Measurements from ENCODE around the gene ASB8. TPM values are rescaled to one million over a fixed set of nuclear protein-coding genes. Genes with fewer than 3 reads are reported as not detected.
A peak's percentile ranks its signal among the peaks of the same experiment; 100 is the strongest.

The ASB8 gene
- total RNA-seq, 1 donor from 2014 or later, result 9.5 TPM

DNA sequence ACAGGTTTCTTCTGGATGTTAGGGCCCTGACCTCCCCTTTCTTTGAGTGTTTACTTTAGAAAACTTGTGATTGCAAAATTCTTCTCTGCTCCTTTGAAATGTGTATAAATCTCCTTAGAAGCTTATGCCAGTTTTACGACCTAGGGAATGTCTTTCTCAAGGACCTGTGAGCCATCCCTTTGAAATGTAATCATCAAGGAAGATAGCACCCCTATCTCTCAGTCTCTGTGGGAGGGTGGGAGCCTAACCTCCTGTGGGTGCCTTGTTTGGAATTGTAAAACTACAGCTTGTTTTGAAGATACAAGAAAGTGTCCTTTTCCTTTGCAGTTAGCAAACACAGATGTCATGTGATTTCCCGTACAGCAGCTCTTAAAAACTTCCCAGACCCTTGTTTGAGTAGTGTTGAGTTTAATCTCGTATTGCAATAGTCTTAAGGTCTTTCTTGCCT is 42.5 kb upstream of the ASB8 start:
- H3K36me3 ChIP-seq (ENCODE audit: control insufficient read depth, insufficient read depth, low read length), result no peaks in the 10 kb centered on the region
- FAIRE-seq (no peak), DNase-seq (ENCODE audit: low read depth) (peak; percentile 16)
- TF ChIP-seq, protein P1, sequence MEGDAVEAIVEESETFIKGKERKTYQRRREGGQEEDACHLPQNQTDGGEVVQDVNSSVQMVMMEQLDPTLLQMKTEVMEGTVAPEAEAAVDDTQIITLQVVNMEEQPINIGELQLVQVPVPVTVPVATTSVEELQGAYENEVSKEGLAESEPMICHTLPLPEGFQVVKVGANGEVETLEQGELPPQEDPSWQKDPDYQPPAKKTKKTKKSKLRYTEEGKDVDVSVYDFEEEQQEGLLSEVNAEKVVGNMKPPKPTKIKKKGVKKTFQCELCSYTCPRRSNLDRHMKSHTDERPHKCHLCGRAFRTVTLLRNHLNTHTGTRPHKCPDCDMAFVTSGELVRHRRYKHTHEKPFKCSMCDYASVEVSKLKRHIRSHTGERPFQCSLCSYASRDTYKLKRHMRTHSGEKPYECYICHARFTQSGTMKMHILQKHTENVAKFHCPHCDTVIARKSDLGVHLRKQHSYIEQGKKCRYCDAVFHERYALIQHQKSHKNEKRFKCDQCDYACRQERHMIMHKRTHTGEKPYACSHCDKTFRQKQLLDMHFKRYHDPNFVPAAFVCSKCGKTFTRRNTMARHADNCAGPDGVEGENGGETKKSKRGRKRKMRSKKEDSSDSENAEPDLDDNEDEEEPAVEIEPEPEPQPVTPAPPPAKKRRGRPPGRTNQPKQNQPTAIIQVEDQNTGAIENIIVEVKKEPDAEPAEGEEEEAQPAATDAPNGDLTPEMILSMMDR (IDR thresholded peaks at IDR 0.05; ENCODE audit: insufficient read depth, low read length, severe bottlenecking), result no peak
- H3K27me3 ChIP-seq (ENCODE audit: control insufficient read depth, insufficient read depth, low read length), result no peaks in the 10 kb centered on the region
- no peak overlapping the region for H3K4me3 ChIP-seq (ENCODE audit: low read depth, low read length)

DNA sequence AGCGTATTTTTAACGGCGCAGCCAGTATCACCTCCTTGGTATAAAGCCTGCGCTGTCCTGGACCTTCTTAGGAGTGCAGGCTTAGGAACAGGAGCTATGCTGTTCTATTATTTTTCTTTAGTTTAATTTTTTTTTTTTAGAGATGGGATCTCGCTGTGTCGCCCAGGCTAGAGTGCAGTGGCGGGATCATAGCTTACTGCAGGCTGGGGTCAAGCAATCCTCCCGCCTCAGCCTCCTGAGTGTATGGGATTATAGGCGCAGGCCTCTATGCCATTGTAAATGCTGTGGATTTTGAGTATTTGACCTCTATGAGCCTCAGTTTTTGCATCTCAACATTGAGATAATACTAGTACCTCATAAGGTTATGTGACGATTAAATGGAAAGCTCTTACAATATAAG is 41.7 kb upstream of the ASB8 start:
- FAIRE-seq (no peak), DNase-seq (ENCODE audit: low read depth) (no peak)
- TF ChIP-seq, protein P1 (IDR thresholded peaks at IDR 0.05; ENCODE audit: insufficient read depth, low read length, severe bottlenecking), result no peak

DNA sequence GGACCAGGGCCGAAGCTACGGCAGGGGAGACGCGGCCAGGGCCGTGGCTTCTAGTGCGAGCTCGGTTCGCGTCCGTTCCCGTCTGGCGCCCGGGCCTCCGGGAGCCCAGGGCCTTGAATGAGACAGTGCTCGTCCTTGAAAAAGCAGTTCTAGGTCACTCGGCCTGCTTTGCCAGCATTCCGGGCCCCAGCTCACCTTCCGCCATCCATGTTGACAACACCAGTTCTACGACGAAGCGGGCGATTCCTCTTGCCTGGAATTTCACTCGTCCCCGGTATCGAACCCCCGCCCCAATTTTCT is 41.3 kb upstream of the ASB8 start:
- H3K4me3 ChIP-seq (ENCODE audit: low read depth, low read length), result peak overlapping the region; percentile 82

More for the DNA sequence above, 41.7 kb upstream of the ASB8 start:
- peak overlapping the region; percentile 82 for H3K4me3 ChIP-seq (ENCODE audit: low read depth, low read length)
- no peaks in the 10 kb centered on the region for H3K36me3 ChIP-seq (ENCODE audit: control insufficient read depth, insufficient read depth, low read length)
- no peaks in the 10 kb centered on the region for H3K27me3 ChIP-seq (ENCODE audit: control insufficient read depth, insufficient read depth, low read length)

DNA sequence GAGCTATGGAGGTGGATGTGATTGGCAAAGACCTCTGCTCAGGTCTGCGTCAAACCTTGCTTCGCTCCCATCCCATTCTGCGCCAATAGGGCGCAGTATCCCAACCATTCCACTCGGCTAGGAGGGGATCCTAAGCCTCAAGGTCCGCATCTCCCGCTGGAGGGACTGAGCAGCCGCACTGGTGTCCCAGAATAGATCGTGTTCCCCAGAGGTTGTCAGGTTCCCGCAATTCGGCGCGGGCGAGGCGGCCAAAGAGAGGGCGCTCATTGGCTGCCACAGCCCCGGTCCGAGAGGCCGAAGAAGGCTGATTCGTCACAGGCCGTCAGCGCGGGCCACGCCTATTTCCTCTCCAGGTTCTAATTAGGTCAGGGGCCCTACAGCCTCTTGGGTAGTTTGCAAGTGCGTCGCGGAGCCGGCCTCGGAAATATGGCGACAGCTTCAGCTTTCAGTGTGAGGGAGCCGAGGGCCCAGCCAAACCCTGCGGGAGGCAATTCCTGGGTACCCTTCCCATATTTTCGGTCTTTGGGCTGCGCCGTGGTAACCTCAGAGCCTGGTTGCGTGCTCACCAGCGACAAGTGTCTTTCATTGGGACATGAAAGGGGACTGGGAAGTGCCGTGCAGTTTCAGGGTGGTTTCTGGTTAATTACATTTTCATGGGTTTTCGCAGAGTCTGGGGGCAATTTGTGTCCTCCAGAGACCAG is 40.8 kb upstream of the ASB8 start:
- FAIRE-seq (no peak), DNase-seq (ENCODE audit: low read depth) (peak; percentile 90)
- no peaks in the 10 kb centered on the region for H3K36me3 ChIP-seq (ENCODE audit: control insufficient read depth, insufficient read depth, low read length)

More for the DNA sequence above, 41.3 kb upstream of the ASB8 start:
- TF ChIP-seq, protein P1 (IDR thresholded peaks at IDR 0.05; ENCODE audit: insufficient read depth, low read length, severe bottlenecking), result no peak
- FAIRE-seq, result no peak
- Histone ChIP-seq H3K36me3 (ENCODE audit: control insufficient read depth, insufficient read depth, low read length) (no peaks in the 10 kb centered on the region), H3K27me3 (ENCODE audit: control insufficient read depth, insufficient read depth, low read length) (no peaks in the 10 kb centered on the region)
- no peak for DNase-seq (ENCODE audit: low read depth)

DNA sequence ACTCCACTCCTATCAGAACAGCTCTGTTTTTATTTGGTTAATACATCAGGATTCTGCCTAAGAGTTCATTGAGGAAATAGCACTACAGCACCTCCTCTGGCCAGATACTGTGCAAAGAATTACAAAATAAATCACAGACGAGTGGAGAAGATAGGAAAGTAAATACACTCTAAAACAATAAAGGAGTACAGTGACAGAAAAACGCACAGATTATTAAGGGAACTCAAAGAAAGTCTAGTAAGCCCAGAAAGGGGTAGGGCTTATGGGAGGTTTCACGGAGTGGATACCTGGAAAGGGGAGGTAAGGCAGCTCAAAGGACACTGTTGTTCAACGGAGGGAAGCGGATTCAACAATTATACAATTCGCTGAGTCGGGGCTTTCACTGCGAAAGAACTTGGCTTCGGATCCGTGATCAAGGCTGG is 40.2 kb upstream of the ASB8 start:
- Histone ChIP-seq H3K27me3 (ENCODE audit: control insufficient read depth, insufficient read depth, low read length) (no peaks in the 10 kb centered on the region), H3K36me3 (ENCODE audit: control insufficient read depth, insufficient read depth, low read length) (no peaks in the 10 kb centered on the region), H3K4me3 (ENCODE audit: low read depth, low read length) (peak overlapping the region; percentile 82)
- DNase-seq (ENCODE audit: low read depth) (peak; percentile 61), FAIRE-seq (no peak)
- TF ChIP-seq, protein P1 (IDR thresholded peaks at IDR 0.05; ENCODE audit: insufficient read depth, low read length, severe bottlenecking), result peak; percentile 31

More for the DNA sequence above, 40.8 kb upstream of the ASB8 start:
- Histone ChIP-seq H3K4me3 (ENCODE audit: low read depth, low read length) (peak overlapping the region; percentile 82), H3K27me3 (ENCODE audit: control insufficient read depth, insufficient read depth, low read length) (no peaks in the 10 kb centered on the region)
- TF ChIP-seq, protein P1 (IDR thresholded peaks at IDR 0.05; ENCODE audit: insufficient read depth, low read length, severe bottlenecking), result peak; percentile 24

DNA sequence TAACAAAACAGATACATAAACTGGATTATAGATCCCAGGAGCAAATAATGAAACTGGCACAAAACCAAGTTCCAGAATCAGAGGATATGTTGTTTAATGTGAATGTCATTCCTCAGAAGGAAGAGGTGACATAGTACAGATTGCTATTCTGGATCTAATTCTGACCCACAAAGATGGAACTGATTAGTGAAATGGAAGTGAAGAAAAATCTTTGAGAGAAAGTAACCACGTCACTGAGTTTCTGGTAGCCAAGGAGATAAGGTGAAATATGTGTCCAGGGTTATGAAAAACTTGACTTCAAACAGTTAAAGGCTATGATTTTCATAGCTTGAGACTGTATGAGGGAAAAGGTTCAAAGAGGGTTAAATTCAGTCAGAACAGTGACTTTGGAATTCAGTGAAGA is 37.5 kb upstream of the ASB8 start:
- Histone ChIP-seq H3K27me3 (ENCODE audit: control insufficient read depth, insufficient read depth, low read length) (no peaks in the 10 kb centered on the region), H3K36me3 (ENCODE audit: control insufficient read depth, insufficient read depth, low read length) (no peaks in the 10 kb centered on the region), H3K4me3 (ENCODE audit: low read depth, low read length) (no peak overlapping the region)
- FAIRE-seq (no peak), DNase-seq (ENCODE audit: low read depth) (no peak)
- TF ChIP-seq, protein P1 (IDR thresholded peaks at IDR 0.05; ENCODE audit: insufficient read depth, low read length, severe bottlenecking), result no peak

Measured in bronchial epithelial cell (primary cell).